HuH-7.5 (cell line): ENCODE measurements around the gene KCTD4.
"Not testable (repeated sequence)": the region's sequence is repeated elsewhere in the genome, so short reads cannot be mapped to it uniquely, and the experiment has no call there.

Experiments
- DNase-seq: peaks from one replicate; pipeline ENCODE4 v3.0.0; 2011; ENCODE audit warnings: low spot score

KCTD4 gene

GRCh38 chr13:45200701-45201232, at the start of gene KCTD4:
TSS of gene KCTD4 (minus strand) at chr13:45201045. CDS start at chr13:45194567, 6,478 bp downstream.
- DNase-seq, result no peak

- DNase-seq, result no peak
These were observed 48.8 kb upstream of the KCTD4 start for GRCh38 chr13:45249662-45250061.

GRCh38 chr13:45244736-45245135, 43.9 kb upstream of the KCTD4 start:
- not testable (repeated sequence) for DNase-seq

- no peak for DNase-seq
These were observed 42.2 kb upstream of the KCTD4 start for GRCh38 chr13:45243077-45243476.

- no peak for DNase-seq
These were observed 41.7 kb upstream of the KCTD4 start for GRCh38 chr13:45242524-45242923.

- no peak for DNase-seq
These were observed 41.2 kb upstream of the KCTD4 start for GRCh38 chr13:45242070-45242469.

GRCh38 chr13:45240143-45240542, 39.3 kb upstream of the KCTD4 start:
- no peak for DNase-seq

- no peak for DNase-seq
These were observed 38.3 kb upstream of the KCTD4 start for GRCh38 chr13:45238945-45239795.

GRCh38 chr13:45232591-45232990, 31.7 kb upstream of the KCTD4 start:
- no peak for DNase-seq

GRCh38 chr13:45231722-45232121, 30.9 kb upstream of the KCTD4 start:
- DNase-seq, result no peak

GRCh38 chr13:45231305-45231704, 30.5 kb upstream of the KCTD4 start:
- DNase-seq, result no peak

GRCh38 chr13:45229172-45229571, 28.3 kb upstream of the KCTD4 start:
- DNase-seq, result no peak

GRCh38 chr13:45228002-45228401, 27.2 kb upstream of the KCTD4 start:
- no peak for DNase-seq

GRCh38 chr13:45226024-45226423, 25.2 kb upstream of the KCTD4 start:
- DNase-seq, result no peak

- no peak for DNase-seq
These were observed 24.5 kb upstream of the KCTD4 start for GRCh38 chr13:45225370-45225769.

GRCh38 chr13:45224176-45224575, 23.3 kb upstream of the KCTD4 start:
- DNase-seq, result no peak

GRCh38 chr13:45222919-45223318, 22.1 kb upstream of the KCTD4 start:
- DNase-seq, result no peak

GRCh38 chr13:45222516-45222915, 21.7 kb upstream of the KCTD4 start:
- no peak for DNase-seq

GRCh38 chr13:45220403-45220802, 19.6 kb upstream of the KCTD4 start:
- no peak for DNase-seq

GRCh38 chr13:45219938-45220375, 19.1 kb upstream of the KCTD4 start:
- DNase-seq, result no peak

GRCh38 chr13:45219123-45219891, 18.5 kb upstream of the KCTD4 start:
- DNase-seq, result no peak

- no peak for DNase-seq
These were observed 17.8 kb upstream of the KCTD4 start for GRCh38 chr13:45218689-45219088.

- DNase-seq, result no peak
These were observed 15.3 kb upstream of the KCTD4 start for GRCh38 chr13:45216193-45216592.
